Parathyroid adenoma (tissue), 2 donors: Measurements from ENCODE around the gene MAP3K6.
A peak's percentile ranks its signal among the peaks of the same experiment; 100 is the strongest.

ENCODE experiments used
- H2AFZ ChIP-seq: fragments of 300-600 bp; sonication (generic); one replicate; pipeline ENCODE4 v1.7.0; 2017; ENCODE audit warnings: antibody characterized with exemption, mild to moderate bottlenecking
- H3K27ac ChIP-seq: fragments of 300-600 bp; sonication (generic); one replicate; pipeline ENCODE4 v1.7.0; 2017
- H3K27me3 ChIP-seq: fragments of 300-600 bp; sonication (generic); one replicate; pipeline ENCODE4 v1.7.0; 2017; ENCODE audit warnings: low read length; ENCODE audit not compliant: control insufficient read depth, insufficient read depth
- H3K36me3 ChIP-seq: fragments of 300-600 bp; sonication (generic); one replicate; pipeline ENCODE4 v1.7.0; 2017; ENCODE audit warnings: low read length; ENCODE audit not compliant: control insufficient read depth, insufficient read depth
- H3K4me1 ChIP-seq: fragments of 300-600 bp; sonication (generic); one replicate; pipeline ENCODE4 v1.7.0; 2017; ENCODE audit warnings: control low read depth
- H3K4me2 ChIP-seq: fragments of 300-600 bp; sonication (generic); one replicate; pipeline ENCODE4 v1.7.0; 2017; ENCODE audit warnings: low read length
- H3K4me3 ChIP-seq: fragments of 300-600 bp; sonication (generic); one replicate; pipeline ENCODE4 v1.7.0; 2017; ENCODE audit warnings: low read depth, low read length
- H3K79me2 ChIP-seq: fragments of 300-600 bp; sonication (generic); one replicate; pipeline ENCODE4 v1.7.0; 2017; ENCODE audit warnings: control low read depth
- H3K9ac ChIP-seq: fragments of 300-600 bp; sonication (generic); one replicate; pipeline ENCODE4 v1.7.0; 2017; ENCODE audit warnings: mild to moderate bottlenecking
- H3K9me3 ChIP-seq: fragments of 300-600 bp; sonication (generic); one replicate; pipeline ENCODE4 v1.7.0; 2017; ENCODE audit warnings: low read length; ENCODE audit not compliant: control insufficient read depth
- TF ChIP-seq, protein P1 (sequence below): fragments of 300-600 bp; sonication (generic); IDR thresholded peaks from one replicate; pipeline ENCODE4 v1.7.0; 2017; ENCODE audit warnings: antibody characterized with exemption, mild to moderate bottlenecking
- donor health status: primary hyperparathyroidism.

Gene MAP3K6

DNA sequence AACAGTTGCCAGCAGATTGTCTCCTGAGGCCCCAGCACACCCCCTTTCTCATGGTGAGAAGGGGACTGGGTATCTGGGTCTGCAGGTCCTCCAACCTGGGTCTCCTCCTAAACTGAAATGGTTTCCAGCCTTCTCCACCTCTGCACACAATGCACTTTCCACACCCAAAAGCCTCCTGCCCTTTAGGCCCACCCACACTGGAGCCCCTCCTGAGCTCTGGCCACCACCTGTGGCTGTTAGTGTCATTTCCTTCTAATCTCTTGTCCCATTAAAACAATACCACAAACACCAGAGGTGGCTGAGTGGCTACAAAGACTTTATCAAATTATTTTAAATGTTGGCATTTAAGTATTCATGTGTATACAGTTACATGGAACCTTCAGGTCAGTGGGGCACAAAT is 37.2 kb upstream of the MAP3K6 start:
- Histone ChIP-seq H3K9me3 (no peaks in the 10 kb centered on the region), H3K9ac (no peak overlapping the region), H3K79me2 (no peaks in the 10 kb centered on the region), H3K4me2 (no peak overlapping the region), H2AFZ (no peak overlapping the region), H3K27me3 (no peaks in the 10 kb centered on the region), H3K4me3 (no peak overlapping the region), H3K27ac (peak overlapping the region; percentile 67), H3K4me1 (peaks cover 4% of the 10 kb centered on the region), H3K36me3 (no peaks in the 10 kb centered on the region)
- TF ChIP-seq, protein P1, sequence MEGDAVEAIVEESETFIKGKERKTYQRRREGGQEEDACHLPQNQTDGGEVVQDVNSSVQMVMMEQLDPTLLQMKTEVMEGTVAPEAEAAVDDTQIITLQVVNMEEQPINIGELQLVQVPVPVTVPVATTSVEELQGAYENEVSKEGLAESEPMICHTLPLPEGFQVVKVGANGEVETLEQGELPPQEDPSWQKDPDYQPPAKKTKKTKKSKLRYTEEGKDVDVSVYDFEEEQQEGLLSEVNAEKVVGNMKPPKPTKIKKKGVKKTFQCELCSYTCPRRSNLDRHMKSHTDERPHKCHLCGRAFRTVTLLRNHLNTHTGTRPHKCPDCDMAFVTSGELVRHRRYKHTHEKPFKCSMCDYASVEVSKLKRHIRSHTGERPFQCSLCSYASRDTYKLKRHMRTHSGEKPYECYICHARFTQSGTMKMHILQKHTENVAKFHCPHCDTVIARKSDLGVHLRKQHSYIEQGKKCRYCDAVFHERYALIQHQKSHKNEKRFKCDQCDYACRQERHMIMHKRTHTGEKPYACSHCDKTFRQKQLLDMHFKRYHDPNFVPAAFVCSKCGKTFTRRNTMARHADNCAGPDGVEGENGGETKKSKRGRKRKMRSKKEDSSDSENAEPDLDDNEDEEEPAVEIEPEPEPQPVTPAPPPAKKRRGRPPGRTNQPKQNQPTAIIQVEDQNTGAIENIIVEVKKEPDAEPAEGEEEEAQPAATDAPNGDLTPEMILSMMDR, result no peak

GRCh38 chr1:27403065-27403726 is 36.4 kb upstream of the MAP3K6 start:
- H3K27ac ChIP-seq, result peak overlapping the region; percentile 67
- peak overlapping the region; percentile 57 for H2AFZ ChIP-seq
- H3K4me1 ChIP-seq, result peaks cover 4% of the 10 kb centered on the region
- H3K9me3 ChIP-seq, result no peaks in the 10 kb centered on the region
- H3K4me2 ChIP-seq, result peak overlapping the region; percentile 18
- no peak overlapping the region for H3K9ac ChIP-seq
- H3K79me2 ChIP-seq, result no peaks in the 10 kb centered on the region
- H3K36me3 ChIP-seq, result no peaks in the 10 kb centered on the region
- TF ChIP-seq, protein P1, result no peak
- no peaks in the 10 kb centered on the region for H3K27me3 ChIP-seq
- no peak overlapping the region for H3K4me3 ChIP-seq

- no peak overlapping the region for H3K4me2 ChIP-seq
- no peaks in the 10 kb centered on the region for H3K79me2 ChIP-seq
- H2AFZ ChIP-seq, result no peak overlapping the region
- H3K9ac ChIP-seq, result no peak overlapping the region
- peaks cover 4% of the 10 kb centered on the region for H3K4me1 ChIP-seq
- peak overlapping the region; percentile 67 for H3K27ac ChIP-seq
- TF ChIP-seq, protein P1, result peak; percentile 52
- H3K9me3 ChIP-seq, result no peaks in the 10 kb centered on the region
- H3K4me3 ChIP-seq, result no peak overlapping the region
- H3K27me3 ChIP-seq, result no peaks in the 10 kb centered on the region
- no peaks in the 10 kb centered on the region for H3K36me3 ChIP-seq
Observed at GRCh38 chr1:27402349-27402754, 35.6 kb upstream of the MAP3K6 start.

DNA sequence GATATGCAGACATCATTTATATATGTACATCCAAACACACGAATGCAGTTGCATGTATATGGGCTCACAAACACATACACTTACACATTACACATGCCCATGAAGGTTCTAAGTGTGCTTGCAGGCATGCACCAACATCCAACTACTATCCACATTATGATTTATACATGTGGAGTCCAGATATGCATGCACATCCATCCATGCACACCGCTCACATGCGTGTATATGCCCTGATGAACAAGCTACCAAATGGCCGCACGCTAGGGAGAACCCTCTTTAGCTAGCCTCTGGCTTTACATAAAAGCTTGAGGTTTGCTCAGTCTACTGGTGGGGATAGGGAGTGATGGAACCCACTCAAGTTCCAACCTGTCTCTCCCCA is 34.2 kb upstream of the MAP3K6 start:
- Histone ChIP-seq H3K36me3 (no peaks in the 10 kb centered on the region), H3K9ac (no peak overlapping the region), H3K79me2 (no peaks in the 10 kb centered on the region), H3K27me3 (no peaks in the 10 kb centered on the region), H2AFZ (no peak overlapping the region), H3K27ac (no peak overlapping the region), H3K4me2 (no peak overlapping the region), H3K9me3 (no peaks in the 10 kb centered on the region), H3K4me3 (no peak overlapping the region), H3K4me1 (peaks cover 4% of the 10 kb centered on the region)
- TF ChIP-seq, protein P1, result no peak
